ENCODE results near the gene TTBK2. TPM values are rescaled to one million over a fixed set of nuclear protein-coding genes. Genes with fewer than 3 reads are reported as not detected.
"Not testable (repeated sequence)": the region's sequence is repeated elsewhere in the genome, so short reads cannot be mapped to it uniquely, and the experiment has no call there.

The TTBK2 gene
- total RNA-seq, 4 donors from 2014 or later: 6.0 to 16.2 (median 11.9) TPM

GRCh38 chr15:42782716-42783115 lies 137.9 kb downstream of the TTBK2 start:
- no peak for TF ChIP-seq POLR2A (IDR thresholded peaks at IDR 0.05)
- TF ChIP-seq CTCF (IDR thresholded peaks at IDR 0.05): no peak
- H3K4me3 ChIP-seq (ENCODE audit: low read depth, poor library complexity, severe bottlenecking): no peak overlapping the region
- intact Hi-C loops (cut with DNase I; ENCODE audit: low total_unique reads): no loop called here
- DNase-seq (ENCODE audit: low spot score in 2 of 2): no peak
- WGBS, 2 donors: 97% methylated on average over 4 of the region's 4 CpGs

GRCh38 chr15:42775416-42775815 lies 145.2 kb downstream of the TTBK2 start:
- DNase-seq (ENCODE audit: low spot score in 2 of 2): no peak
- WGBS, 2 donors: 55 to 68% methylated on average over 2 of the region's 2 CpGs
- H3K4me3 ChIP-seq (ENCODE audit: low read depth, poor library complexity, severe bottlenecking): no peak overlapping the region
- TF ChIP-seq POLR2A (IDR thresholded peaks at IDR 0.05) (no peak), CTCF (IDR thresholded peaks at IDR 0.05) (no peak)
- intact Hi-C loops (cut with DNase I; ENCODE audit: low total_unique reads): no loop called here

GRCh38 chr15:42772901-42773300 lies 147.7 kb downstream of the TTBK2 start:
- DNase-seq (ENCODE audit: low spot score in 2 of 2): no peak
- no peak overlapping the region for H3K4me3 ChIP-seq (ENCODE audit: low read depth, poor library complexity, severe bottlenecking)
- TF ChIP-seq CTCF (IDR thresholded peaks at IDR 0.05) (no peak), POLR2A (IDR thresholded peaks at IDR 0.05) (no peak)
- intact Hi-C loops (cut with DNase I; ENCODE audit: low total_unique reads): no loop called here
- WGBS, 2 donors: 78 to 86% methylated on average over 2 of the region's 2 CpGs

GRCh38 chr15:42772144-42772543 lies 148.4 kb downstream of the TTBK2 start:
- intact Hi-C loops (cut with DNase I; ENCODE audit: low total_unique reads): no loop called here
- H3K4me3 ChIP-seq (ENCODE audit: low read depth, poor library complexity, severe bottlenecking): no peak overlapping the region
- TF ChIP-seq POLR2A (IDR thresholded peaks at IDR 0.05): no peak
- no peak for TF ChIP-seq CTCF (IDR thresholded peaks at IDR 0.05)
- 46 to 48% methylated on average over 2 of the region's 2 CpGs for WGBS, 2 donors
- peak in 1 of 2 donors; percentile 30 for DNase-seq (ENCODE audit: low spot score in 2 of 2)

- intact Hi-C loops (cut with DNase I; ENCODE audit: low total_unique reads); DNase-seq (ENCODE audit: low spot score in 2 of 2); H3K4me3 ChIP-seq (ENCODE audit: low read depth, poor library complexity, severe bottlenecking): not testable (repeated sequence)
- 87 to 94% methylated on average over 4 of the region's 4 CpGs for WGBS, 2 donors
Observed at GRCh38 chr15:42766109-42766508, 154.5 kb downstream of the TTBK2 start.

- 84 to 87% methylated on average over 16 of the region's 16 CpGs for WGBS, 2 donors
- DNase-seq (ENCODE audit: low spot score in 2 of 2); intact Hi-C loops (cut with DNase I; ENCODE audit: low total_unique reads); H3K4me3 ChIP-seq (ENCODE audit: low read depth, poor library complexity, severe bottlenecking): not testable (repeated sequence)
Observed at GRCh38 chr15:42764154-42764731, 156.3 kb downstream of the TTBK2 start.

- WGBS, 2 donors: 86 to 87% methylated on average over 2 of the region's 2 CpGs
- intact Hi-C loops (cut with DNase I; ENCODE audit: low total_unique reads); DNase-seq (ENCODE audit: low spot score in 2 of 2); H3K4me3 ChIP-seq (ENCODE audit: low read depth, poor library complexity, severe bottlenecking): not testable (repeated sequence)
Observed at GRCh38 chr15:42761813-42762212, 158.8 kb downstream of the TTBK2 start.
